ENCODE results near the gene KATNAL2.
A peak's percentile ranks its signal among the peaks of the same experiment; 100 is the strongest.

KATNAL2 gene, protein sequence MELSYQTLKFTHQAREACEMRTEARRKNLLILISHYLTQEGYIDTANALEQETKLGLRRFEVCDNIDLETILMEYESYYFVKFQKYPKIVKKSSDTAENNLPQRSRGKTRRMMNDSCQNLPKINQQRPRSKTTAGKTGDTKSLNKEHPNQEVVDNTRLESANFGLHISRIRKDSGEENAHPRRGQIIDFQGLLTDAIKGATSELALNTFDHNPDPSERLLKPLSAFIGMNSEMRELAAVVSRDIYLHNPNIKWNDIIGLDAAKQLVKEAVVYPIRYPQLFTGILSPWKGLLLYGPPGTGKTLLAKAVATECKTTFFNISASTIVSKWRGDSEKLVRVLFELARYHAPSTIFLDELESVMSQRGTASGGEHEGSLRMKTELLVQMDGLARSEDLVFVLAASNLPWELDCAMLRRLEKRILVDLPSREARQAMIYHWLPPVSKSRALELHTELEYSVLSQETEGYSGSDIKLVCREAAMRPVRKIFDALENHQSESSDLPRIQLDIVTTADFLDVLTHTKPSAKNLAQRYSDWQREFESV

GRCh38 chr18:46917108-46917802 is at the start of gene KATNAL2, which contains the start of gene PIAS2:
Gene KATNAL2, plus strand, starts transcription at chr18:46917602. Its CDS starts 29,271 bp downstream, at chr18:46946873.
Gene PIAS2, minus strand, starts transcription at chr18:46917507. Its CDS starts 162 bp downstream, at chr18:46917345.
- DNase-seq = peak; percentile 82

DNA sequence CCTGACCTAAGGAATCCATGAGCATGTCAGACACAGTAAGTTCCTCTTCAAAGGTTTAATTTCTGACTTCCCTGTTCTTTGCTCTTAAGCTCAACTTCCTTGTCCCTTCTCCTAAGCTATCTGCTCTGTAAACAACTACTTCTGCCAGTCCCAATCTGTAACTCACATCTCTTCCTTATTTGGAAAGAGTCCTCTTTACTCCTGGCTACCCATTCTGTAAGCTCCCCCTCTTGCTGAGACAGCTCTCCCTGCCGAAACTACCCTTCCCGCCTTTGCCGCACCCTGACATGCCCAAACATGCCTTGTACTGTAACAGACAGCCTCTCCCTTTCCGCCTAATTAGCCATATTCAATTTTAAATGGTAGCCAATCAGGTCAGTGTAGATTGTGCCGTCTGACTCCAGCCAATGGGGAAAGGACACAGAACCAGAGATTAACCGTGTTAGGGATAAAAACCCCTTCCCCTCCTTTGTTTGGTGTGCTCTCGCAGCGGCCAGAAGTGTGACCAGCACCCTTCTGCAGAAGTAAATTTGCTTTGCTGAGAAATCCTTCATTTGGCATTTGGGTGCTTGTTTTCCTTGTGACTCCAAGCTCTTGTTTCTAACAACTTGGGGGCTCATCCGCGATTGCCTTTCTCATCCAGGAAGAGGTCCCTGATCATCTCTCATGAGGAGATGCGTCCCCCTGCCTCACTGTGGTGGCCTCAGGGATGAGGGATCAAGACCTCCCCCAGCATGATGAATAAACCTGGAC is 49.1 kb upstream of the KATNAL2 start:
- DNase-seq = no peak

DNA sequence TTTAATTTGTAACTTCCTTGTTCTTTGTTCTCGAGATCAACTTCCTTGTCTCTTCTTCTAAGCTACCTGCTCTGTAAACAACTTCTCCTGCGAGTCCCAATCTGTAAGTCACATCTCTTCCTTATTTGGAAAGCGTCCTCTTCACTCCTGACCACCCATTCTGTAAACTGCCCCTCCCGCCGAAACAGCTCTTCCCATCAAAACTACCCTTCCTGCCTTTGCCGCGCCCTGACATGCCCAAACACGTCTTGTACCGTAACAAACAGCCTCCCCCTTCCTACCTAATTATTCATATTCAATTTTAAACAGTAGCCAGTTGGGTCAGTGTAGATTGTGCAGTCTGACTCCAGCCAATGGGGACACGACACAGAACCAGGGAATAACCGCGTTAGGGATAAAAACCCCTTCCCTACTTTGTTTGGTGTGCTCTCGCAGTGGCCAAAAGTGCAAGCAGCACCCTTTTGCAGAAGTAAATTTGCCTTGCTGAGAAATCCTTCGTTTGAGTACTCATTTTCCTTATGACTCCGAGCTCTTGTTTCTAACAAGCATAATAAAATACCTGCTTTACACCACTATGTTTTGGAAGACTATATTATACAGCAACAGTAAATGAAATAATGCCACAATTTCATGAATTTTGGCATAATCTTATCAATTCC is 39.9 kb upstream of the KATNAL2 start:
- DNase-seq = no peak

GRCh38 chr18:46883180-46883579 is 34.2 kb upstream of the KATNAL2 start:
- no peak for DNase-seq

- no peak for DNase-seq
These were observed 30.5 kb upstream of the KATNAL2 start for GRCh38 chr18:46886893-46887292.

DNA sequence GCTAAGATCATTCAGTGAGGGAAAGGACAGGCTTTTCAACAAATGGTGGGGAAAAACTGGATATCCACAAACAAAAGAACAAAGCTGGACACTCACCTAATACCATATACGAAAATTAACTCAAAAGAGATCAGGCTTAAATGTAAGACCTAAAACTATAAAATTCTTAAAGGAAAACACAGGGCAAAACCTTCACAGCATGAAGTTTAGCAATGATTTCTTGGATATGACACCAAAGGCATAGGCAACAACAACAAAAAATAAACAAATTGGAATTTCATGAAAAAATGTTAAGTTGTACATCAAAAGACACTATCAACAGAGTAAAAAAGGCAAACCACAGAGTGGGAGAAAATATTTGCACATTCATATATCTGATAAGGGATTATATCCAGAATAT is 28.4 kb upstream of the KATNAL2 start:
- DNase-seq = no peak

GRCh38 chr18:46891742-46892214 is 25.6 kb upstream of the KATNAL2 start:
- no peak for DNase-seq

- DNase-seq = no peak
These were observed 24.6 kb upstream of the KATNAL2 start for GRCh38 chr18:46892842-46893241.

DNA sequence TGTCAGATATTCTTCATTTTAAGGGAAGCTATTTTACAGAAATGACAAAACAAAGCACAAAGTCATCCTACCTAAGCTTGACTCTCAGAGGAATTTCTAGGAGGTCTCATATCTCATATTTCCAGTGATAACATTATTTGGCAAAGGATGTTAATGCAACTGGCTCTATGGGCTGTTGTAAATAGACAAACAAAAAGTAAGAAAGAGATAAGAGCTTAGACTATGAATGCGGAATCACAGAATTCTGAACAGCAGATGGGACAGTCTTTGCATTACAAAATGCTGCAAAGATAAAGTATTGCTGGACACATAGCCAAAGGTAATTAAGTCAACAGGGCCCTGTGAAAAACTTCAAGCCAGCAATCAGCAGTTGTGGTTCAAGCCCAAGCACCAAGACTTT is 24.0 kb upstream of the KATNAL2 start:
- no peak for DNase-seq

DNA sequence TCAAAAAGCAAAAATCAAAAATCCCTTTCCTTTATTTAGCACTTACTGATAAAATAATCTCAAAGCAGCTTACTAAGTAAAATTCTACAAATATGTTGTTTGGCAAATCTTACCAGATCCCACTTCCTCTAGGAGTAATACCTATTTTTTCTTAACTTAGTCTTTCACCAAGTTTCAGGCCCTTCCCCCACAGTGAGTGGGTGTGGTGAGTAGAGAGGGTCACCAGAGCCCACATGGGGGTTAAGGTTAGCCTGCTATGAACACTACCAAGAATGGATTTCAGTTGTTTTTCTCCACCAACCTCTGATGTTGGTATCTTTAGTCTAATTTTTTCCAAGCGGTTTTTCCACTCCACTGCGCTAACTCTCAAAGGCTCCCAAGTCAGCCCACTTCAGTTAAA is 23.3 kb upstream of the KATNAL2 start:
- no peak for DNase-seq

DNA sequence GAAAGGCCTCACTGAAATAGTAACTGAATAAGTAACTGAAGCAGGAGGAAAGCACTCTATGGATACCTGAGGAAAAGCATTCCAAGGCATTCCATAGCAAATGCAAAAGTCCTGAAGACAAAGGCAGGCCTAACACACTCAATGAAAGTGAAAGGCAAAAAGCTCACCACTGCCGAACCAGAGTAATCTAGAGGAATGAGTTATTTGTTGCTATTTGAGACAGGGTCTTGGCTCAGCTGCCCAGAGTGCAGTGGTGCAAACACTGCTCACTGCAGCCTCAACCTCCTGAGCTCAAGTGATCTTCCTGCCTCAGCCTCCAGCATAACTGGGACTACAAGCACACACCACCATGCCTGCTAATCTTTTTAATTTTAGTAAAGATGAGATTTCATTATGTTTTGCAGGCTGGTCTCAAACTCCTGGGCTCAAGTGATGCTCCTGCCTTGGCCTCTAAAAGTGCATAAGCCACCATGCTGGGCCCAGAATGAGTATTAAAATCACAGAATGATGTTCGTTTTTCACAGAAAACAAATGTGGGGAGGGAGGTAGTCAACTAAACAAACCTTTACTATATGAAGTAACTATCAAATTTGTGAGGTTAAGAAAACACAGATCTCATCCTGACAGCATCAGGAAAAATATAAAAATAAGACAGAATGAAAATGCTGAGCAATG is 18.0 kb upstream of the KATNAL2 start:
- no peak for DNase-seq

GRCh38 chr18:46903406-46903805 is 14.0 kb upstream of the KATNAL2 start:
- DNase-seq = no peak

DNA sequence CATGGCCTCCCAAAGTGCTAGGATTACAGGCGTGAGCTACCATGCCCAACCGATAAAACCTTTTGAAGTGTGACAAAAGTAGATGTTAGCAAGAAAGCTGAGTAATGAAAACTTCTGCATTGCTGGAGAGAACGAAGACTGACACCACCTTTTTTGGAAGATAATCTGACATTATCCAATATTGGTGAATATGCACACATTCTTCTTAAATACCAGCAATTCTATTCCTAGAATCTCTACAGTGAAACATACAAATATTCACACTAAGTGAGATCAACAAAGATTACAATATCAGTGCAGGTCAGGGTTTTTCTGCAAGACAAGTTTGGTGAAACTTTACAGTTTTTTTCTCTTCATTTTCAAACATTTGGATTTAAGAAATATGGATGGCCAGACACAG is 7.9 kb upstream of the KATNAL2 start:
- no peak for DNase-seq

GRCh38 chr18:46910856-46911255 is 6.5 kb upstream of the KATNAL2 start:
- no peak for DNase-seq

DNA sequence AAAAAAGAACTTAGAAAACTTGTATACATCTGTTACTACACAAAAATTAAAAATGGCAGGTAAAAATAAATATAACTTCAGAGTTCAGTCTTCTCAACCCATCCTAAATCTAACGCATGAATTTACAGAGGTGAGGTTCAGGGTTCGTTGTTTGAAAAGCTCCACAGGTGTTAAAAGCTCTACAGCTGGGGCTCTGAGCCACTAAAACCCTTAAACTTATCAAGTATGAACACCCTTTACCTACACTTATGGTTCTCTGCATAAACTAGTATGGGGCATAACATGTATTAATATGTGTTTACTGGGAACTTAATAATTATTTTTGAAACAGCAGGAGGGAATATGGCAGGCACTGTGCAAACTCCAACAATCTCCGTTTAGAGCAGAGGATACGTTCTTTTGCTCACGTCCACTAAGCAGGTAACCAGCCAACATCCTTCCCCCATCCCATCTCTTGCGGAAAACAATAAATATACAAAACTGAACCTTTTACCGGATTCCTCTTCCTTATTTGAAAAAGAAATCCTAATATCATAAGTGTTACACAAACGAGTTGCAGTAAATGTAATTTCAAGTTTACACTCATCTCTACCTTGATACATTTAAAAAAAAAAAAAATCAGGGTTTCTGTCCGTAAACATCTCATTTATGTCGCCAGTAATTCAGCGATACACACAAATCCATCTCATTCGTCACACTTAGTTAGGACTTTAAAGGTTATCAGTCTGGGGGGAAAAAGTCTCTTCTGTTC is 1.4 kb upstream of the KATNAL2 start:
- DNase-seq = no peak

- DNase-seq = no peak
These were observed 773 bp upstream of the KATNAL2 start for GRCh38 chr18:46916551-46917107.

- peak; percentile 11 for DNase-seq
These were observed 600 bp downstream of the KATNAL2 start for GRCh38 chr18:46917803-46918600.

DNA sequence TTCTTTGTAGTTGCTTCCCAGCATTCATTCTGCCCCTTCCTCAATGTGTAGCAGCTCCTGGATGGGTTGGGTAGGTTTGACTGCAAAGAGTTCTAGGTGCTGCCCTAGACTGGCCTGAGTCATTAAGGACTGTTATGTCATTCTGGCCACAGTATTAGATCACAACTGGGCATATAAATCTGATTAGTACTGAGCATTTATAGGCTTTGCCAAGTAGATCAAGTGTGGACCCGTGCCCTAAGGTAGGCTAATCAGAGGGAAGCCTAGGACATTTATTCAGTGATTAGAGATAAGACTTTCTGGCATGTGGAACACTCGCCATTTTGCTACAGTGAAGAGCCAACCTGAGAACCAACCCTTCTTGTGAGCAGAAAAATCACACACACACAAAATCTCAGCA is 2.7 kb downstream of the KATNAL2 start:
- DNase-seq = no peak

DNA sequence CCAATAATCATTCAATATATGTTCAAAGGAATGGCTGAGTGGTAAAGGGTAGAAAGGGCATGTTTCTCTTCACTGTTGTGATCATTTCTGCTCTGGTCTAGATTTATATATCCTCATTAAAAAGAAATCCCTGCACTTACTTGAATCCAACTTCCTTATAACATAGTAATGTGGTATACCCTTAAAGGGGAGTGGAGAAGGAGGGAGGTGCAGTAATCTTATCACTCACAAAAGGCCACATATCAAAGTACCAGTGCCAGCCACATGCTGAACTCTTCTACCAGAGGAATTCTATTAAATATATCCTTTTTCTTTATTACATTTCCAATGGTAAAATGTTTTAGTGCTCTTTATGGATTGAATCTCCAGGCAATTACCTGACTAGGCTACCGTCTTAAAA is 3.3 kb downstream of the KATNAL2 start:
- no peak for DNase-seq

All from NCI-H1105 (cell line).